GM21576 (cell line): Measurements from ENCODE around the gene MAP4K4.

ENCODE experiments used
- ATAC-seq: cut with Tn5 transposase; IDR thresholded peaks from one replicate; pipeline ENCODE4 v1.9.1; 2021; ENCODE audit warnings: mild to moderate bottlenecking, moderate library complexity; ENCODE audit not compliant: unreplicated experiment

Gene MAP4K4

GRCh38 chr2:101692041-101692440 lies 5.5 kb upstream of the MAP4K4 start:
- ATAC-seq: no peak

GRCh38 chr2:101692766-101693165 lies 4.7 kb upstream of the MAP4K4 start:
- ATAC-seq: no peak

DNA sequence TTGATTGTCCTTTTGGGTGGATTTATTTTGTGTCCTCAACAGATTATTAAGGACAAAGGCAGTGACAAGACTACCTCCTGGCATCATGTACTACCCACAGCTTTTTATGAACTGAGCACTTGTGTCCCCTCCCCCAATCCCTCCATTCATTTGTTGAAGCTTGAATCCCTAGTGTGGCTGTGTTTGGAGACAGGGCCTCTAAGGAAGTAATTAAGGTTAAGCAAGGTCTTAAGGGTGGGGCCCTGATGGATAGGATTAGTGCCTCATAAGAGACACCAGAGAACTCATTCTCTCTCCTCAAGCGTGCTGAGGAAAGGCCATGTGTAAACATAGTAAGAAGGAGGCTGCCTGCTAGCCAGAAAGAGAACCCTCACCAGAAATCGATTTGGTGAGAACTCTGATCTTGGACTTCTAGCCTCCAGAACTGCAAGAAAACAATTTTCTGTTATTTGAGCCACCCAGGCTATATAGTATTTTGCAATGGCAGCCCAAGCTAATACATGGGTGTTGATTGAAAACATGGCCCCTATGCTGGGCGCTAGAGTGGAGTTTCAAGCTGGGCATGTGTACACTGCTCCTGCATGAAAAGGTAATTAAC lies 3.4 kb upstream of the MAP4K4 start:
- ATAC-seq: no peak

DNA sequence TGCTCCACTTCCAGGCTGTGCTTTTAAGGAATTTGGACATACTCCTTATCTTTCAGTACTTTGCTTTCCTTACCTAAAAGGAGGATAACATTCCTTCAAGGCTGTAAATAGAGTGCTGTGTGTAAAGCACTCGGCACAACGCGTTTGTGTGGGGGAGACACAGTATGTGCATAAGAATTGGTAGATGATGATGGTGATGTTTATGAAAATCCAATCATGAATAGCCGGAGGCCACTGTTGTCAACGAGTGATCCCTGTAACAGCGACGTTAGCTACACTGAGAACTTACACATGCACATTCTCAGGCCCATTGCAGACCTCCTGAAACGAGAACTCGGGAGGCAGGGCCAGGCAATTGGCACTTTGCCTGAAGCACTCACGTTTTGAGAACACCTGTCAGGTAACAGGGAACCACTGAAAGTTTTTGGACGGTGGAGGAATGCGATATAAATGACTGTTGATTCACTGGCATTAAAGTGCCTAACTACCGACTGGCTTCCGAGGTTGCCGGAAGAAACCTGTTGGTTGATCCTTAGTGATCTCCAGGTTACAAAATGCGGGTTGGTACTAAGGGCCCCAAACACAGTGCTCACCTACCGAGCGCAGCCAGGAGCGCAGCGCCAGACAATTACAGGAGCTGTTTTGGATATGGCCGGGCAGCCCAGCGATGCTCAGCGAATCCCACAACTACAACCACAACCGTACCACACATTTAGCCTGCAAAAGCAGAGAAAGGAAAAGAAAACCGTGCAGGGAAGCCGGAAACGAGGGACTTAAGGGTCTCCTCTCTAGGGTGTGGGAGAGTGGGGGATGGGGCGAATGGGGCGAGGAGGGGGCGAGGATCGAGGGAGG lies 1.0 kb upstream of the MAP4K4 start:
- ATAC-seq: no peak

DNA sequence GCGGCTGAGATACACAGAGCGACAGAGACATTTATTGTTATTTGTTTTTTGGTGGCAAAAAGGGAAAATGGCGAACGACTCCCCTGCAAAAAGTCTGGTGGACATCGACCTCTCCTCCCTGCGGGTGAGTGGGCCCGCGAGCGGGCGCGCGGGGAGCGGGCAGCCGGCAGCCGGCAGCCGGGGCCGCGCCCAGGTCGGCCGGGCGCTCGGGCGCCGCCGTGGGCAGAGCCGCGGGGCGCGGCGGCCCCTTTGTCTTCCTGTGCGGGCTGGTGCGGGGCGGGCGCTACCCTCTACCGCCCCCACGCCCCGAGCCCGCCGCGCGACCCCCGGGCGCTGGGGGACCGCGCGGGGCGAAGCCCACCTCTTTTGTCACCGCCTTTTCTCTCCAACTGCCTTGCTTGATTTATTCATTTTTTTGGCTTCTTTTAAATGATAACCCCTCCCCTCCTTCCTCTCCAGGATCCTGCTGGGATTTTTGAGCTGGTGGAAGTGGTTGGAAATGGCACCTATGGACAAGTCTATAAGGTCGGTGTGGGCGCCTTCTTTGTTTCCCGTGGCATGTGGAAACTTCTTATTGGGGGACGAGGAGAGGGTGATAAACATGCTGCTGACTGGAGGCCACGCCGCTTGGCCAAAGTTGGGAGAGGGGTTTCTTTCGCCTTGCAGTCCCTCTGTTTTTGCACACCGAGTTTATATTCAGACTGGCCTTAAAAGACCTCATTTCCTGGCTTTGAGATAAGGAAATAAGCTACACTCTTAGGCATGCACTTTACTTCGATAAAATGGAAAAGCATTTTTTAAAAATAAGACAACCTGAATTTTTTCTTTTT lies 722 bp downstream of the MAP4K4 start:
- peak; percentile 34 for ATAC-seq

GRCh38 chr2:101698844-101699754 lies 1.6 kb downstream of the MAP4K4 start:
- no peak for ATAC-seq

DNA sequence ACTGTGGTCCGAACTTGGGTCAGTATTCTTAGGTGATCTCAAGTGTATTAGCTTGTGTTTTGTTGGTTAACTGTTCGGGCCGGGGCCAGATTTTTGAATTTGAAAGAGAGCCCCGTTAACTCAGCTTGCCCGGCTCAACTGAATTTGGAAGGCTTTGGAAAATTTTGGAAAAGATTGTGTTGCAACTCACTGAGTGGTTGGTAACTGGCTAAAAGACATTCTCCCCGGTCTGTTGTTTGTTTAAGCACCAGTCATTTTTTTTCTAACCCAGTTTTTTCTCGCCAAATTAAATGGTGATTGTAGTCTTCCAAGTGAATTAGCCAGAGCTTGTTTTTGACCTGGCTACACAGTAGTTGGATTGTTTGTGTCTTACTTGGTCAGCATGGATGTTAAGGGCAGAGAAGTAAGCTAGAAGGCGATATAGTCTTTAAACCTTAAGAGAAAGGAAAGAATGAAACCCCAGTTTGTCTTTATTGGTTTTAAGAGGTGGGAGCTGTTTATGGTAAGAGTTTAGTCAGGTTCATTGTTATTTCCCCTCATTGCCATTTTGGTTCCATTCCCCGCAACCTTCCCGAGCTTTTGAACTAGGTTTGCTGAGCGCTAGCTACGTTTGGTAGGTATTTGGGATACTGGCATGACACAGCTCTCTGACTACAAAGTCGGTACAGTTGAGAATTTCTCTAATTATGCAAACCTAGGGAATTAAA lies 2.4 kb downstream of the MAP4K4 start:
- no peak for ATAC-seq

DNA sequence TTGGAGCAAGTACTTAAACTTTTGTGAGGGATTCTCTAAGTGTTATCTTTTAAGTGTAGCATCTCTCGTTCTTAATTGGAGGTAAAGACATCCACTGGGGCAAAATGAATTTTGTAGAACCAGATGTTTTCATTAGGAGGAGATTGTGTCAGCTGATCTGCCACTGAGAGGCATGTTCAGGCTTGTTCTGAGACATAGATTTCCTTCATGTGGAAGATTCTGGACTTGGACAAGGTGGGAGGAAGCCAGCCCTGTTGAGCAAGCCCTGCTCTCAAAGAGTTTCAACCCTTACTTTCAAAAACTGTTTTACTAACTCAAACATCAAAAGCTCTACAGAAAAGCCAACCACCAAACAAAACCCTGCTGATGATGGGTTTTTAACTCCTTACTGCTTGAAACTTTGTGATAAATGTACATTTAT lies 6.5 kb downstream of the MAP4K4 start:
- no peak for ATAC-seq

- ATAC-seq: no peak
Observed at GRCh38 chr2:101704816-101705578, 7.5 kb downstream of the MAP4K4 start.

- no peak for ATAC-seq
Observed at GRCh38 chr2:101706121-101706818, 8.8 kb downstream of the MAP4K4 start.

- peak; percentile 68 for ATAC-seq
Observed at GRCh38 chr2:101706819-101707177, 9.3 kb downstream of the MAP4K4 start.

GRCh38 chr2:101710036-101710435 lies 12.5 kb downstream of the MAP4K4 start:
- no peak for ATAC-seq

DNA sequence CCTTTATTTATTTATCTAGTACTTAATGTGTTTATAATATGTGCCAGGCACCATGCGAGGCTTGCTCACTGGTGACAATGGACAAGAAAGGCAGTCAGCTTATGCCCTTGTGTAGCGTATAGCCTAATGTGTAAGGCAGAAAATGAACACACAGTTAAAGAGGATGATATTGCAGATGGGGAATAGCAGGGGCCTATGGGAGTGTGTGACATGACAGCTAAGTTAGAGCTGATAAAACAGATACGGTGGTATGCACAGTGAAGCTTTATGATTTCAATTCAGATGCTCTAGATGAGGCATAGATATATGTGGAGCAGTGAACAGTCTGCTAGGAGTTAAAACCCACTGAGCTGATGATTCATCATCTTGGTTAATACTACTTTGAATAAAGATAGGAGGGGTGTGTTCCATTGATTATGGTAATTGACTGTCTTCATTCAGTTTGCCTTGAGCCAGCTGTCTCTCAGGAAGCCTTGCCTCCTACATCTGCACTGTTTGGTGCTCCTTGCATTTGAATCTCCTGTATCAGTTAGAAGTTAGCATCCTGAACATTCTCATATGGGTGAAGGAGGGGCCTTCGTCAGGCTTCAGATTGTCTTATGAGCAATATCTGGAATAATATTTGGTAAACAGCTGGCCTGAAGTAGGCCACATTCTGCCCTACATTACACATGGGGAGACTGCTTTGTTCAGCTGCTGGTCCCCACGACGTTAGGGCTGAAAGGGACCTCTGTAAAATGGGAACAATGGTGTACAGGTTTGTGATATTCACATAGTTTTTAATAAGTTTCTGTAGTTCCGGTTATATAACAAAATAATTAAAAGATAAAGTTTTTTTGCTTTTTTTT lies 13.2 kb downstream of the MAP4K4 start:
- ATAC-seq: no peak

DNA sequence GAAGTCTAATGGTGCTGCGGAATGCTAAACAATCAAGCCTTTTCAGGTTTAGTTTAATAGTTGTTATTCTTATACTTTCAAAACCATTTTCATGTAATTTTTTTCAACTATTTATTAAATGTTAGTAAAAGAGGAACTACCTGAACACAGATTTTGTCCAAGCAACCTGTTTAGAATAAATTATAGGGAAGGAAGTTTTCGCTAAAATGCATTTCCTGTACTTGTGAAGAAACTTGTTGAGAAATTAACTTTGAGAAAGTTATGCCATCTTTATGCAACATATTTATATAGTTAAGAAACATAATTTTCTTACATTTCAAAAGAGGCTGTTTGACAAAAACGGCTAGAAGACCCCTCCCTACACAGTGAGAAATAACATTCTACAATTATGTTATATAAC lies 16.6 kb downstream of the MAP4K4 start:
- no peak for ATAC-seq

- peak; percentile 67 for ATAC-seq
Observed at GRCh38 chr2:101717071-101717845, 19.8 kb downstream of the MAP4K4 start.

DNA sequence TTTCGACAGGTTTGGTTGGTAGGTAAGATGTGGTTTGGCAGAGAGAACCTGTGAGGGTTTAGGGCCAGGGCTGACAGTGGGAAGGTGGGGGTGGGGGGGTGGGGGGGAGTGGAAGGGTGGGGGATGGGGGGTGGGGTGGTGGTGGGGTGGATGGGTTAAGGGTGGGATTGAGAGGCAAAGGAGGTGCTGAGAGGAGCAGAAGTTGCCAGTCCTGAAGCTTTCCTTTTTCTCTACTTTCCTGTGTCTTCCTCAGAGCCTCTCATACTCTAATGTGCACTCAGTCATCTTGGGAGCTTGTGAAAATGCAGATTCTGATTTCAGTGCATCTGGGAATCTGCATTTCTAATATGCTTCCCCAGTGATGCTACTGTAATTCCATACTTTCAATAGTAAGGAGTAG lies 21.0 kb downstream of the MAP4K4 start:
- no peak for ATAC-seq

DNA sequence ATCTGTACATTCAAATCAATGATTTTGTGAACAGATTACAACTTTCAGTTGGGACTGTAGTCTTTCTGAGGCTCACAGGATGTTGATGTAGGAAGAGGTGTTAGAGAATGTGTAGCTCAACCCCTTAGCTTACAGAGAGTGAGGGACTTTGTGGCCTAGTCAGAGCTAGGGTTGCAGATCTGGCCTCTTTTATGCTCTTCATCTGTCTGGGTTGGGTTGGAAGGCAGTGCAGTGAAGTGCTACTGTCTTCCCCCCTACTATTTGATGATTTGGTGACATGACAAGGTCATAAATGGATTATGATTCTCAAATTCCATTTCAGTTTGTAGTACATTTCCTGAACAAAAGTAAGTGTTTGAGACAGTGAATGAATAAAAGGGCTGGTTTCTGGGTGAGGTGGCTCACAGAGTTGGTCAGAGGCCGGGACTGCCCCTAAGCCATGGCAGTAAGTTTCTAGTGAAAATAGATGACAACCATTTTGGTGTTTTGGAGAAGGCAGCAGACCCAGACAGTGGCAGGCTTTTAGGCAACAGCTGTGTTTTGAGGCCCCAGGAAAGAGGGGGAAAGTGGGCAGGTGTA lies 21.6 kb downstream of the MAP4K4 start:
- ATAC-seq: no peak
